Vagina (tissue), 2 donors: ENCODE measurements around the gene FZD10. TPM values are rescaled to one million over a fixed set of nuclear protein-coding genes. Genes with fewer than 3 reads are reported as not detected.

ENCODE experiments used
- DNase-seq, 2 donors: peaks; one replicate each; pipeline ENCODE4 v3.0.0-alpha.2; 2017; ENCODE audit errors: extremely low spot score in 2 of 2
- H3K27ac ChIP-seq: fragments of 200-600 bp; sonication (generic); one replicate; pipeline ENCODE4 v1.5.1; 2019
- H3K27me3 ChIP-seq: fragments of 200-600 bp; sonication (generic); one replicate; pipeline ENCODE4 v1.5.1; 2019
- H3K36me3 ChIP-seq, 2 donors: fragments of 200-600 bp; sonication (generic); one replicate each; pipeline ENCODE4 v1.5.1; 2017 to 2019
- H3K4me1 ChIP-seq: fragments of 200-600 bp; sonication (generic); one replicate; pipeline ENCODE4 v1.5.1; 2019
- H3K4me3 ChIP-seq, 2 donors: fragments of 200-600 bp; sonication (generic); 1 replicate in 1 of 2; 2 replicates in 1 of 2; pipeline ENCODE4 v1.5.1; 2016 to 2019
- H3K9me3 ChIP-seq: fragments of 200-600 bp; sonication (generic); one replicate; pipeline ENCODE4 v1.5.1; 2019
- CTCF ChIP-seq, 3 experiments: fragments of 450-650 bp in 2 of 3; fragments of 200-600 bp in 1 of 3; sonication (generic) in 1 of 3; IDR thresholded peaks; one replicate each; pipeline ENCODE4 v1.5.1; 2017 to 2019; ENCODE audit warnings: antibody characterized with exemption in 3 of 3, mild to moderate bottlenecking in 2 of 3, moderate library complexity in 2 of 3
- POLR2A ChIP-seq, 2 donors: fragments of 450-650 bp; IDR thresholded peaks; one replicate each; pipeline ENCODE4 v1.6.1; 2017; ENCODE audit warnings: antibody characterized with exemption in 2 of 2, mild to moderate bottlenecking in 2 of 2, moderate library complexity in 2 of 2
- POLR2AphosphoS5 ChIP-seq, 2 donors: sonication (generic); formaldehyde crosslinking; IDR thresholded peaks; one replicate each; pipeline ENCODE4 v1.9.0; 2017; ENCODE audit warnings: antibody characterized with exemption in 2 of 2, mild to moderate bottlenecking in 2 of 2, low read depth in 1 of 2; ENCODE audit not compliant: insufficient read depth in 1 of 2
- intact Hi-C: fragments of 100-400 bp; cut with DNase I; formaldehyde crosslinking; loops from one replicate; pipeline ENCODE4 v1.15.1; 2023
- total RNA-seq: library from RNA; depleted of rRNA; stranded (reverse); fragments of >200 nt; gene quantifications from one replicate; pipeline ENCODE4 v1.2.3, GENCODE V29; 2016

The FZD10 gene
- total RNA-seq, 1 donor from 2014 or later, result 5.2 TPM

GRCh38 chr12:130179191-130179590 lies 16.9 kb downstream of the FZD10 start:
- no peak for TF ChIP-seq CTCF (IDR thresholded peaks at IDR 0.05)
- TF ChIP-seq POLR2A (IDR thresholded peaks at IDR 0.05), result no peak
- TF ChIP-seq POLR2AphosphoS5 (IDR thresholded peaks at IDR 0.05; ENCODE audit: insufficient read depth in 1 of 2, low read depth in 1 of 2), result no peak
- no peak for DNase-seq

GRCh38 chr12:130179621-130180020 lies 17.4 kb downstream of the FZD10 start:
- H3K4me3 ChIP-seq, result no peak overlapping the region
- H3K27me3 ChIP-seq, result no peaks in the 10 kb centered on the region
- H3K36me3 ChIP-seq, result no peaks in the 10 kb centered on the region
- intact Hi-C loops, result no loop called here
- no peak for DNase-seq
- H3K27ac ChIP-seq, result no peak overlapping the region
- H3K9me3 ChIP-seq, result no peaks in the 10 kb centered on the region
- H3K4me1 ChIP-seq, result peaks cover 5% of the 10 kb centered on the region
- no peak for TF ChIP-seq POLR2A (IDR thresholded peaks at IDR 0.05)
- no peak for TF ChIP-seq POLR2AphosphoS5 (IDR thresholded peaks at IDR 0.05; ENCODE audit: insufficient read depth in 1 of 2, low read depth in 1 of 2)
- no peak for TF ChIP-seq CTCF (IDR thresholded peaks at IDR 0.05)

More at GRCh38 chr12:130179191-130179590, 16.9 kb downstream of the FZD10 start:
- intact Hi-C loops, result no loop called here
- no peak overlapping the region for H3K27ac ChIP-seq
- H3K4me1 ChIP-seq, result peaks cover 5% of the 10 kb centered on the region
- H3K4me3 ChIP-seq, result no peak overlapping the region
- no peaks in the 10 kb centered on the region for H3K9me3 ChIP-seq
- H3K27me3 ChIP-seq, result no peaks in the 10 kb centered on the region
- H3K36me3 ChIP-seq, result no peaks in the 10 kb centered on the region

GRCh38 chr12:130181211-130181610 lies 18.9 kb downstream of the FZD10 start:
- no peak overlapping the region for H3K4me3 ChIP-seq
- TF ChIP-seq POLR2AphosphoS5 (IDR thresholded peaks at IDR 0.05; ENCODE audit: insufficient read depth in 1 of 2, low read depth in 1 of 2), result no peak
- TF ChIP-seq POLR2A (IDR thresholded peaks at IDR 0.05), result no peak
- no peak for TF ChIP-seq CTCF (IDR thresholded peaks at IDR 0.05)
- H3K27ac ChIP-seq, result no peak overlapping the region
- peaks cover 5% of the 10 kb centered on the region for H3K4me1 ChIP-seq
- H3K9me3 ChIP-seq, result no peaks in the 10 kb centered on the region
- no peaks in the 10 kb centered on the region for H3K36me3 ChIP-seq
- intact Hi-C loops, result no loop called here
- peak in 1 of 2 donors; percentile 22 for DNase-seq
- H3K27me3 ChIP-seq, result no peaks in the 10 kb centered on the region

- no peak overlapping the region for H3K27ac ChIP-seq
- no peaks in the 10 kb centered on the region for H3K36me3 ChIP-seq
- TF ChIP-seq POLR2A (IDR thresholded peaks at IDR 0.05) (no peak), POLR2AphosphoS5 (IDR thresholded peaks at IDR 0.05; ENCODE audit: insufficient read depth in 1 of 2, low read depth in 1 of 2) (no peak), CTCF (IDR thresholded peaks at IDR 0.05) (no peak)
- no peak overlapping the region for H3K4me3 ChIP-seq
- intact Hi-C loops, result no loop called here
- H3K9me3 ChIP-seq, result no peaks in the 10 kb centered on the region
- no peaks in the 10 kb centered on the region for H3K4me1 ChIP-seq
- no peaks in the 10 kb centered on the region for H3K27me3 ChIP-seq
- peak in 1 of 2 donors; percentile 84 for DNase-seq
Observed at GRCh38 chr12:130183585-130184370, 21.5 kb downstream of the FZD10 start.

DNA sequence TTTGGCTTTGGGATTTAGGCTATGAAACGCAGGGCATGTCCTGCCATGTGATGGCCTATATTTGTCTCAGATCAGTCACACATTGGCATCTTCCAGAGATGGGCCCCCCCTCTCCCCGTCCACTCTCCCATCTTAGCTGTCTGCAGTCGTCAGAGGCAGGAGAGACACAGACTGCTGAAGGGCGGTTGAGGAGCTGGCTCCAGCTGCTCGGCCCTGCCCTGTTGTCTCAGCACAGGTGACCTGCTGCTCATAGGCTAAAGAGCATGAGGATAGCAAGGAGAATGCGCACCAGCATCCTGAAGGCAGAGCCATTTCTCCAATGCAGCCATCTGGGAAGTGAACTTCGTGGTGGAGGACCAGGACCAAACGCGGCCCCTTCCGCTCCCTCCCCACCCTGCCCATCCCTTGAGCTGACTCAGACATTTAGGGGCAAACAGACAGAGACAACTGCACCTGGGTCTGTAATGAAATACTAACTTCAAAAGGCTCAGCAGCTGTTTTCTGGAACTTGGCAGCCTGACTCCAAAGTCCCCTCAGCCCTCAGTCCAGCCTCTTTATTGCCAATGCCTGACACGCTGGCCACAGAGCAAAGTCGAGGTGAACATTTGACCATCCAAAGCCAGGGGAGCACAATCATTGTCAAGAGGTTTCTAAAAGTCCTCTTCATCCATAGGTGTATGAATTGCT lies 22.3 kb downstream of the FZD10 start:
- no peaks in the 10 kb centered on the region for H3K9me3 ChIP-seq
- no peaks in the 10 kb centered on the region for H3K4me1 ChIP-seq
- intact Hi-C loops, result no loop called here
- peak in 1 of 2 donors; percentile 81 for DNase-seq
- TF ChIP-seq POLR2AphosphoS5 (IDR thresholded peaks at IDR 0.05; ENCODE audit: insufficient read depth in 1 of 2, low read depth in 1 of 2), result no peak
- no peak for TF ChIP-seq POLR2A (IDR thresholded peaks at IDR 0.05)
- no peak for TF ChIP-seq CTCF (IDR thresholded peaks at IDR 0.05)
- no peaks in the 10 kb centered on the region for H3K27me3 ChIP-seq
- no peaks in the 10 kb centered on the region for H3K36me3 ChIP-seq
- no peak overlapping the region for H3K27ac ChIP-seq
- H3K4me3 ChIP-seq, result no peak overlapping the region
